Activated naive CD8-positive, alpha-beta T cell treated with anti-CD3 and anti-CD28 coated beads, Interleukin-2, amount 50 U/mL, for 24 hours (primary cell): ENCODE data around the gene CHD1L.
"Not testable (repeated sequence)": the region's sequence is repeated elsewhere in the genome, so short reads cannot be mapped to it uniquely, and the experiment has no call there.

Experiments used
- ATAC-seq: fragments of 150-1000 bp; cut with Tn5 transposase; one replicate; pipeline ENCODE4 v1.10.0; 2021
- DNase-seq: peaks from one replicate; pipeline ENCODE4 v3.0.0; 2021
- H3K27ac Mint-ChIP-seq: one replicate; pipeline ENCODE4 v1.8.0; 2021; ENCODE audit warnings: mild to moderate bottlenecking, mixed read lengths
- H3K27me3 Mint-ChIP-seq: one replicate; pipeline ENCODE4 v1.8.0; 2021; ENCODE audit warnings: mixed read lengths
- H3K36me3 Mint-ChIP-seq: one replicate; pipeline ENCODE4 v1.8.0; 2021; ENCODE audit warnings: low read depth, mixed read lengths
- H3K4me1 Mint-ChIP-seq: one replicate; pipeline ENCODE4 v1.8.0; 2021; ENCODE audit warnings: mixed read lengths
- H3K4me3 Mint-ChIP-seq: one replicate; pipeline ENCODE4 v1.8.0; 2021; ENCODE audit warnings: mild to moderate bottlenecking, moderate library complexity, mixed read lengths
- H3K9me3 Mint-ChIP-seq: one replicate; pipeline ENCODE4 v1.8.0; 2021; ENCODE audit warnings: mixed read lengths

The CHD1L gene

DNA sequence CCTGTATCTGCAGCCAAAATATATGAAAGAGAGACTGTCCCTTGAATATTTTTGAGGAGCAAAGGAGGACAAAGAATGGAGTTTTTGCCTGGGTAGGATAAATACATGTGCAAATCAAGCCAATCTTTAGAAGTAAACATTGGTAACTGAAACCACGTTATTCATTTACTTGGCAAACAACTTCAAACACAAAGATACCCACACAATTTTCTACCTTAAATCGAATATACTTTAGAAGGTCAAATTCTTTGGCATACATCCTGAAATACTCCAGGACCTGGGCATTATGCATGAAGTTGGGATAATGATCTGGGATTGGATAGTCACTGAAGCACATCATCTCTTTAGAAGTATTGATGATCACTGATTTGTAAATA is 27.0 kb upstream of the CHD1L start:
- Mint-ChIP-seq H3K36me3 (no peaks in the 10 kb centered on the region), H3K27me3 (no peaks in the 10 kb centered on the region), H3K4me3 (no peak overlapping the region), H3K27ac (no peak overlapping the region), H3K4me1 (no peaks in the 10 kb centered on the region), H3K9me3 (no peaks in the 10 kb centered on the region)
- DNase-seq: no peak
- ATAC-seq: no peak

DNA sequence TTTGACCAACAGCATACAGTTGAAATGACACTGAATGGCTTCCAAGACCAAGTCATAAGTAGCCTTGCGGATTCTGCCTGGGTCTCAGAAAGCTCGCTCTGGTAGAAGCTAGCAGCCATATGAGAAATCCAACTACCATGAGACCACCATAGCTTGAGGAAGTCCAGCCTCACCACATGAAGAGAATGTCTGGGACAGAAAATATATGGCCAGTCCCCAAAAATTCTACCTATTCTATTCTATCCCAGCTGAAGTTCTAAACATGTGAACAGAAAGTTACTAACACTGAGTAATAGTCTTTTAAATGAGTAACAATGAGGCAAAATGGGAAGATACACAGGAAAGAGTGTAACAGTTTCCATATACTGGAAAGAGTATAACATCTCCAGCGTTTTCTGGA is 26.4 kb upstream of the CHD1L start:
- Mint-ChIP-seq H3K4me3 (no peak overlapping the region), H3K36me3 (no peaks in the 10 kb centered on the region), H3K27ac (no peak overlapping the region), H3K9me3 (no peaks in the 10 kb centered on the region), H3K27me3 (no peaks in the 10 kb centered on the region), H3K4me1 (no peaks in the 10 kb centered on the region)
- DNase-seq (no peak), ATAC-seq (no peak)

DNA sequence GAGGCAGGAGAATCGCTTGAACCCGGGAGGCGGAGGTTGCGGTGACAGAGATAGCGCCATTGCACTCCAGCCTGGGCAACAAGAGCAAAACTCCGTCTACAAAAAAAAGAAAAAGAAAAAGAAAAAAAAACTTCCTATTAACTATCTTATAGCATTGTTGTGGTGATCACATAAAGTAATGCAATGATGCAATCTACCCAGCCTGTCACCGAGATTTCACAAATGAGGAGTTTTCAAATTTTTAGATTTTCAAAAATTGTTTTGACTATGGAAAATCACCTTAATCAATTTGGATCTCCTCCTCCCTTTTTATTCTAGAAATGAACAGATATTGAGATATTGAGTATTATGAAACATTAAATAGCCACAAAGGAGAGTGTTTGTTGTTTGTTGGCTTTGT is 25.3 kb upstream of the CHD1L start:
- H3K4me1 Mint-ChIP-seq: no peaks in the 10 kb centered on the region
- no peaks in the 10 kb centered on the region for H3K27me3 Mint-ChIP-seq
- ATAC-seq (no peak), DNase-seq (no peak)
- H3K9me3 Mint-ChIP-seq: no peaks in the 10 kb centered on the region
- H3K36me3 Mint-ChIP-seq: no peaks in the 10 kb centered on the region
- no peak overlapping the region for H3K27ac Mint-ChIP-seq
- no peak overlapping the region for H3K4me3 Mint-ChIP-seq

DNA sequence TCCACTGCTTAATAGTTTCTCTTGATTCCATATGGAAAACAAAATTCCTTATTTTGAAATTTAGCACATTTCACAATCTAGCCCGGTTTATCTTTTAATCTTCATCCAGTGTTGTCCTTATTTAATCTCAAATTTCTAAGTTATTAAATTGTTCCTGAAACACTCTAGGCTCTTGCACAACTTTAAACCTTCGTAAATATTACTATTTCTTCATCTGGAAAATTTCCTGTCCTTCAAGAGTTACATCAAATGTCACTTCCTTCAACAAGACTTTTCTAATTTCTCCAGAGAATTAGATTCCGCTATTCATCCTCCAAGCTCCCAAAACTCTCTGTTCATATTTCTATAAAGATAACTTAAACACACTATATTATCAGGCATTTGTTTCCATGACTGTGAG is 23.9 kb upstream of the CHD1L start:
- ATAC-seq: no peak
- Mint-ChIP-seq H3K4me1 (no peaks in the 10 kb centered on the region), H3K27ac (no peak overlapping the region), H3K36me3 (no peaks in the 10 kb centered on the region), H3K9me3 (no peaks in the 10 kb centered on the region), H3K27me3 (no peaks in the 10 kb centered on the region), H3K4me3 (no peak overlapping the region)
- DNase-seq: no peak

DNA sequence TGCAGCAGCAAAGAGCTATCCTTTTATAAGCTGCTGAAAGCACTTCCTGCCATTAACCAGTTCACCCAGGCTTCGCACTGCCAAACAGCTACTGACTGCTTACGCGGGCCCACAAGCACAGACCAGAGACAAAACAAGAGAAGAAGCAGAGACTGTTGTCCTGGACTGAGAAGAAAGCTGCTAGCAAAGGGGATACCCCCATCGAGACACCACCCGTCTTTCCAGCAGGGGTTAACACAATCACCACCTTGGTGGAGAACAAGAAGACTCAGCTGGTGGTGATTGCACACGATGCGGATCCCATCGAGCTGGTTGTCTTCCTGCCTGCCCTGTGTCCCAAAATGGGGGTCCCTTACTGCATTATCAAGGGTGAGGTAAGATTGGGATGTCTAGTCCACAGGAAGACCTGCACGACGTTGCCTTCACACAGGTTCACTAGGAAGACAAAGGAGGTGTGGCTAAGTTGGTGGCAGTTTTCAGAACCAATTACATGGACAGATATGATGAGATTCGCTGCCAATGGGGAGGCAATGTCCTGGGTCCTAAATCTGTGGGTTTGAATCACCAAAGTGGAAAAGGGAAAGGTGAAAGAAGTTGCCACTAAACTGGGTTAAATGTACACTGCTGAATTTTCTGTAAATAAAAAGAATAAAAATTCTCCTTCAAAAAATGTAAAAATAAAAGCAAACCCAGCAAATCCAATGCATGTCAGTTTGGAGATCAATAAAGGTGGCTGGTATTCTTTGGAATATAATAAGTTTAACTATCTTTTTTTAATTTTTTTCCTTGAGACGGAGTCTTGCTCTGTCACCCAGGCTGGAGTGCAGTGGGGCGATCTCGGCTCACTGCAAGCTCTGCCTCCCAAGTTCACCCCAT is 18.5 kb upstream of the CHD1L start:
- no peak for DNase-seq
- H3K4me3 Mint-ChIP-seq: no peak overlapping the region
- no peaks in the 10 kb centered on the region for H3K27me3 Mint-ChIP-seq
- H3K4me1 Mint-ChIP-seq: peaks cover 13% of the 10 kb centered on the region
- ATAC-seq: no peak
- no peaks in the 10 kb centered on the region for H3K9me3 Mint-ChIP-seq
- no peaks in the 10 kb centered on the region for H3K36me3 Mint-ChIP-seq
- no peak overlapping the region for H3K27ac Mint-ChIP-seq

DNA sequence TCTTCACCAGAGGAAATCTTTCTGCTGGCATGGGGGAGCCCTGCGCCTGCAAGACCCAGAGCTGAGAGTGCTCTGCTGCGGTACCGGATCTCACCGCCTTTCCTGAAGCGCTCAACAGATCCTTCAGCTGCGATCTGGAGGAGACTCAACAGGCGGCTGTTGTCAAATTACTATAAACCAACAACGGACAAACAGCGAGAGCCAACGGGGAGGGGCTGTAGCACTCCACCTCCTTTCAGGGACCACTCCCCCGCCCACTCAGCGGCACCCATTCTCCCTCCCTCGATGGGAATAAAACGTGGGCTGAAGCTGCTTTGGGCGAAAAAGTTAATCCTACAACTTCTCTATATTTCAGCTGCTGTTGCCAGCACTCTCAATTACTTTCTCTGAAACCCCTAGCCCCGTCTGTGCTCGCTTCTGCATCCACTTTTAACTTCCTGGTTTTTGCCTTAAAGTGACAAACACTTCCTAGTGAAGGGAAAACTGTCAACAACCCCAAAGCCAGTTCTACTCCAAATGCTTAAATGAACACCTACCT is 17.2 kb upstream of the CHD1L start, which contains the start of gene FMO5:
TSS of gene FMO5 (minus strand) at position 147 of the 538 bp plus-strand sequence. CDS start 310 bp downstream, outside the sequence.
- Mint-ChIP-seq H3K4me1 (peaks cover 13% of the 10 kb centered on the region), H3K27me3 (no peaks in the 10 kb centered on the region), H3K36me3 (no peaks in the 10 kb centered on the region), H3K4me3 (peak within 1 kb of the TSS; percentile 86), H3K27ac (peak within 1 kb of the TSS; percentile 71), H3K9me3 (no peaks in the 10 kb centered on the region)
- DNase-seq (peak; percentile 50), ATAC-seq (peak; percentile 81)

DNA sequence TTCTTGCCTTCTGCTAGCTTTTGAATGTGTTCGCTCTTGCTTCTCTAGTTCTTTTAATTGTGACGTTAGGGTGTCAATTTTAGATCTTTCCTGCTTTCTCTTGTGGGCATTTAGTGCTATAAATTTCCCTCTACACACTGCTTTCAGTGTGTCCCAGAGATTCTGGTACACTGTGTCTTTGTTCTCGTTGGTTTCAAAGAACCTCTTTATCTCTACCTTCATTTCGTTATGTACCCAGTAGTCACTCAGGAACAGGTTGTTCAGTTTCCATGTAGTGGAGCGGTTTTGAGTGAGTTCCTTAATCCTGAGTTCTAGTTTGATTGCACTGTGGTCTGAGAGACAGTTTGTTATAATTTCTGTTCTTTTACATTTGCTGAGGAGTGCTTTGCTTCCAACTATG is 11.5 kb upstream of the CHD1L start:
- not testable (repeated sequence) for H3K36me3 Mint-ChIP-seq, ATAC-seq, H3K9me3 Mint-ChIP-seq, H3K4me1 Mint-ChIP-seq, H3K27ac Mint-ChIP-seq, H3K4me3 Mint-ChIP-seq, DNase-seq, H3K27me3 Mint-ChIP-seq

DNA sequence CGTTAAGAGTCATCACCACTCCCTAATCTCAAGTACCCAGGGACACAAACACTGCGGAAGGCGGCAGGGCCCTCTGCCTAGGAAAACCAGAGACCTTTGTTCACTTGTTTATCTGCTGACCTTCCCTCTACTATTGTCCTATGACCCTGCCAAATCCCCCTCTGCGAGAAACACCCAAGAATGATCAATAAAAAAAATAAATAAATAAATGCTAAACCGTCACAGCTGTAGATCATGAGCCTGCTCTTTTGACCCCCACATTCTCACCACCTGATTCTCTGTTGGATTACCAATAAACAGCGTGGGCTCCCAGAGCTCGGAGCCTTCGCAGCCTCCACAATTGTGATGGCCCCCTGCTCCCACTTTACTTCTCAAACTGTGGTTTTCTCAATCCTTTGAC is 8.6 kb upstream of the CHD1L start:
- H3K4me1 Mint-ChIP-seq, H3K36me3 Mint-ChIP-seq, ATAC-seq, H3K9me3 Mint-ChIP-seq, DNase-seq, H3K27ac Mint-ChIP-seq, H3K27me3 Mint-ChIP-seq, H3K4me3 Mint-ChIP-seq: not testable (repeated sequence)

DNA sequence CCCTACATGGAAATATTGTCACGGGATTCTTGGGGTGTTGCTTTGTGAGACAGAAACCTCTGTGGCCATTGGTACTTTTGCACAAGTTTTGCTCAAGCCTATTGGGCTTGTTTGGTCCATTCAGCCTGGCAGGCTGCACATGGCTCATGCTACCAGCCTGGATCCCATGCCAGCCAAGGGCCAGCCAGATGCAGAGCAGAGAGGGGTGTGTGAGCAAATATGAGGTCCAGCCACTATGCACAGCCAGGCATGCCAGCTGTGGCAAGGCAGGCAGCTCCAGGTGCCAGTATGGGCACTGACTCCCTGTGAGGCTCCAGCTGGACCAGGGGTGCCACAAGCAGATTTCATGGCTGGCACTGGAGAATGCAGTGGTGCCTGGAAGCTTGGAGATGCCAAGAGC is 6.7 kb upstream of the CHD1L start:
- H3K36me3 Mint-ChIP-seq: no peaks in the 10 kb centered on the region
- no peaks in the 10 kb centered on the region for H3K4me1 Mint-ChIP-seq
- no peak overlapping the region for H3K4me3 Mint-ChIP-seq
- no peaks in the 10 kb centered on the region for H3K9me3 Mint-ChIP-seq
- H3K27ac Mint-ChIP-seq: no peak overlapping the region
- ATAC-seq (no peak), DNase-seq (no peak)
- peaks cover 4% of the 10 kb centered on the region for H3K27me3 Mint-ChIP-seq

DNA sequence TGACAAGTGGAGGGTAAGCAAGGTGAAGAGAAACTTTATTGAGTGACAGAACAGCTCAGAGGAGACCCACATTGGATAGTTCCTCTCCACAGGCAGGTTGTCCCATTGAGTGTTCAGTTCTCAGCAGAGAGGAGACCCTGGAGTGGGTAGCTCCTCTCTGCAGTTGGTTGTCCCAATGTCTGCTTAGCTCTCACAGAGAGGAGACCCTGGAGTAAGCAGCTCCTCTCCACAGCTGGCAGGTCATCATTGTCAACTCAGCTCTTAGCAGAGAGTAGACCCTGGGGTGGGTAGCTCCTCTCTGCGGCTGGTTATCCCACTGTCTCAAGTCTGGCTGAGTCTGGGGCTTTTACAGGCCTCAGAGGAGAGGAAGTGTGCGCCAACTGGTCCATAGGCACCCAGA is 6.0 kb upstream of the CHD1L start:
- ATAC-seq (no peak), DNase-seq (no peak)
- H3K36me3 Mint-ChIP-seq: no peaks in the 10 kb centered on the region
- H3K4me1 Mint-ChIP-seq: no peaks in the 10 kb centered on the region
- H3K4me3 Mint-ChIP-seq: no peak overlapping the region
- no peaks in the 10 kb centered on the region for H3K9me3 Mint-ChIP-seq
- H3K27me3 Mint-ChIP-seq: peaks cover 4% of the 10 kb centered on the region
- no peak overlapping the region for H3K27ac Mint-ChIP-seq

DNA sequence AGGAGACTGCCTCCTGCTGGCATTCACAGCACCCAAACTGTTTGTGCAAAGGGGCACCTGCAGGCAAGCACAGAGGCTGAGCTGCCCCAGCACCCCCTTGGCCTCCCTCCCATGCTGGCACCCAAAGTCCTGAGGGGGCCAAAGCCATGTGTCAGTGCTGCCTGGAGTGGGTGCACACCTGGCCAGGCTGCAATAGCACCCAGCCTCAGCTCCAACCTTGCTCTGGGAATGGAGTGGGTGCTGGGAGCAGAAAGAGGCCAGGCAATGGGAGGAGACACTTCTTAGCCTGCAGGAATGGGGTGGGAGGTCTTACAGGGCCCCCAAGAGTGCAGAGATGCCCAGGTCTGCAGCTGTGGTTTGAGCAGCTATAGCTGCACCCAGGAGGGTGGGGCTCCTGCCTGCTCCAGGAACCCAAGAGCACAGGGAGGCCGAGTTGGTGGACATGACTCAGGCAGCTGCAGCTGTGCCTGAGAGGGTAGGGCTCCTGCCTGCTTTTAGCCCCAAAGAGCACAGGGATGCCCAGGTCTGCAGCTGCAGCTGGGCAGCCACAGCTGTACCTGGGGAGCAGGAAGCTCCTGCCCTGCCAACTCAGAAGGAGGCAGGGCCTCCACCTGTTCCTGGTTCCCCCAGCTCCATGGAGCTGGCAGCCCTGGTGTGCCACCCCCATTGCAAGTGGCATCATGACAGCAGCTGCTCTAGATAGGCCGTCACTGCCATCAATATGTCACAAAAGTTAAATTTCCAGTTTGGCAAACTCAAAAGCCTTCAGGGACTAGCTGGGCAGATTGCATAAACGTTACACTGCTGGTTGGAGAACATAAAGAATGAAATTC is 5.3 kb upstream of the CHD1L start:
- H3K4me1 Mint-ChIP-seq: peaks cover 3% of the 10 kb centered on the region
- no peaks in the 10 kb centered on the region for H3K36me3 Mint-ChIP-seq
- peaks cover 4% of the 10 kb centered on the region for H3K27me3 Mint-ChIP-seq
- DNase-seq: no peak
- no peak for ATAC-seq
- no peak overlapping the region for H3K4me3 Mint-ChIP-seq
- H3K27ac Mint-ChIP-seq: no peak overlapping the region
- no peaks in the 10 kb centered on the region for H3K9me3 Mint-ChIP-seq

DNA sequence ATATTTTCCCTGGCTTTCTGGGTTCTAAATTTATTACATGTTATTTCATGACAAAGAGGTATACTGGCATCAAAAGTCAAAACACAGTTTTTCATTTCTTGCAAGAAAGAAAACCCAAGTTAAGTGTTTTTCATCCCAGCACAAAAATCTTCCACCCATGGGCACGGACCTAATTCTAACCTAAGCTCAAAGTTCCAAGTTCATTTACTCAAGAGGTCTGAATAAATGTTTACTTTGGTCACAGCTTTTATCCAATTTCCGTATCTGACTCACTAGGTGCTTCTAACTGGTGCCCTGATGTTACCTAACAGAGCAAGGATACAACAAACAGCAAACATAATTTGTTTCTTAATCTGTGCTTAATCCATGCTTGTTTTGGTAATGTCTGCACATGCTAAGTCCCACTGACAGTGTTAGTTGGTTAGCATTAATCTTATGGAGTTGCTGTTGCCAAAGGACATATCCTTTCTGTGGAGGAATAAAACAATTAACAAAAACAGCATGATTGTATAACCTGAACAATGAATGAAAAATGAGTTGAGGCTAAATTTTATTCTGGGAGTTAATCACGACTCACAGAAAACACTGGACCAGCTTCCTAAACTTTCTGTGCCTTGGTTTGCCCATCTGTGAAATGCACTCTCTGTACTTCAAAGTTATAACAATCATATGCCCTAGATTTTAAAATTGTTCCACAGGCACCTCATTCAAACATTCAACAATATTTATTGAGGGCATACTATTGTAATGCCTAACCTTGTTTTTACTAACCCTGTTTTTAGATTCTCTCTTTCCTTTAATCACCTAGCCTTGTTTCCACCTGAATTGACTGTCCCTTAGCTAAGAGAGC is 4.2 kb upstream of the CHD1L start:
- Mint-ChIP-seq H3K36me3 (no peaks in the 10 kb centered on the region), H3K9me3 (no peaks in the 10 kb centered on the region), H3K4me3 (no peak overlapping the region), H3K27ac (no peak overlapping the region), H3K27me3 (peaks cover 4% of the 10 kb centered on the region), H3K4me1 (peaks cover 5% of the 10 kb centered on the region)
- DNase-seq: no peak
- ATAC-seq: no peak

DNA sequence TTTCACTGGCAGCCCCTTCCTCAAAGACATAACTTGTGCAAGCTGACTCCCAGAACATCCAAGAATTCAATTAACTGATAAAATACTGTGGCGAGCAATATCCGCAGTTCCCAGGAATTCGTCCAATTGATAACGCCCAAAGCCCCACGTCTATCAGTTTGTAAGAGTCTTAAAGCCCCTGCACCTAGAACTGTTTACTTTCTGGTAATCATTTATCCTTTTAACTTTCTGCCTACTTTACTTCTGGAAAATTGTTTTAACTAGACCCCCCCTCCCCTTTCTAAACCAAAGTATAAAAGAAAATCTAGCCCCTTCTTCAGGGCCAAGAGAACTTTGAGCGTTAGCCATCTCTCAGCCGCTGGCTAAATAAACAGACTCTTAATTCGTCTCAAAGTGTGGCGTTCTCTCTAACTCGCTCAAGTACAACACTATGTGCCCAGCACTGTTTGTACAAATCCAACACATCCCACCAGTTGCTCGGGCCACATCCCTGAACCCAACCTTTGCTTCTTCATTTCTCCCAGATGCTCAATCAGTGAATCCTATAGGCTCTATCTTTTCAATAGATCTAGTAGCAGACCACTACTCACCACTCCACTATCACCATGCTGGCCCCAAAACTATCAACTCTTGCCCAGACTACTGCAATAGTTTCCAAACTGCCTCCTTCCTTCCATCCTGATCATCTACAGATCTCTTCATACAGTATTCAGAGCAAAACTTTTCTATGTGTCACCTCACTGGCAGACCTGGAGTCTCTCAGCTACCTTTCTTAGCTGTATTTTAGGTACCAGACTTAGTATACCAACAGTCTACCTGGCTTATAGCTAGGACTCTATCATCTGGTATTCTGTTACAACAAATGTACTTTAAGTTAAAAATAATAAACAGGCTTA is 3.3 kb upstream of the CHD1L start:
- no peak for DNase-seq
- Mint-ChIP-seq H3K27me3 (peaks cover 4% of the 10 kb centered on the region), H3K4me1 (peaks cover 10% of the 10 kb centered on the region), H3K36me3 (peaks cover 4% of the 10 kb centered on the region), H3K27ac (no peak overlapping the region), H3K9me3 (no peaks in the 10 kb centered on the region), H3K4me3 (no peak overlapping the region)
- no peak for ATAC-seq
